Heart left ventricle (tissue), 16 donors: Measurements from ENCODE around the gene MKX. TPM values are rescaled to one million over a fixed set of nuclear protein-coding genes. Genes with fewer than 3 reads are reported as not detected.

ENCODE experiments used
- ATAC-seq, 4 donors: fragments of 200-7000 bp; cut with Tn5 transposase; one replicate each; pipeline ENCODE4 v1.9.1; 2020 to 2022; ENCODE audit warnings: moderate library complexity in 4 of 4, mild to moderate bottlenecking in 3 of 4, moderate number of reproducible peaks in 1 of 4
- DNase-seq, 5 donors: peaks; one replicate each; pipeline ENCODE4 v3.0.0-alpha.2; 2020
- H3K27ac ChIP-seq, 12 donors: fragments of 200-600 bp; sonication (generic) in 4 of 12; one replicate each; pipeline versions ENCODE4 v1.5.0 to v1.8.0; 2016 to 2022; ENCODE audit warnings: mild to moderate bottlenecking in 2 of 12
- H3K27me3 ChIP-seq, 9 donors: fragments of 200-600 bp; sonication (generic) in 2 of 9; one replicate each; pipeline versions ENCODE4 v1.5.1 to v1.8.0; 2016 to 2022; ENCODE audit warnings: mild to moderate bottlenecking in 3 of 9
- H3K36me3 ChIP-seq, 9 donors: fragments of 200-600 bp; sonication (generic) in 2 of 9; one replicate each; pipeline versions ENCODE4 v1.5.0 to v1.8.0; 2018 to 2022; ENCODE audit warnings: mild to moderate bottlenecking in 2 of 9
- H3K4me1 ChIP-seq, 12 donors: fragments of 200-600 bp; sonication (generic) in 4 of 12; one replicate each; pipeline versions ENCODE4 v1.5.0 to v1.8.0; 2016 to 2022; ENCODE audit warnings: mild to moderate bottlenecking in 3 of 12
- H3K4me3 ChIP-seq, 12 donors: fragments of 200-600 bp; sonication (generic) in 4 of 12; one replicate each; pipeline versions ENCODE4 v1.5.0 to v1.8.0; 2017 to 2022; ENCODE audit warnings: mild to moderate bottlenecking in 9 of 12, moderate library complexity in 4 of 12
- H3K9me3 ChIP-seq, 12 donors: fragments of 200-600 bp; sonication (generic) in 4 of 12; one replicate each; pipeline versions ENCODE4 v1.5.0 to v1.8.0; 2016 to 2022; ENCODE audit warnings: mild to moderate bottlenecking in 1 of 12
- POLR2A ChIP-seq, 2 donors: fragments of 450-650 bp; IDR thresholded peaks; one replicate each; pipeline ENCODE4 v1.6.1; 2017; ENCODE audit warnings: antibody characterized with exemption in 2 of 2, mild to moderate bottlenecking in 2 of 2, moderate library complexity in 2 of 2
- WGBS, 4 donors: extraction: QIAGEN DNeasy Blood & Tissue Kit in 2 of 4; methylation state at CpG; one replicate each; pipeline versions ENCODE4 v1.1.5 to v1.1.7; 2013 to 2018; 5-methylcytosine and 5-hydroxymethylcytosine counted together
- intact Hi-C, 10 donors: fragments of 100-400 bp; cut with DNase I; formaldehyde crosslinking; loops; one replicate each; pipeline versions ENCODE4 v1.11.1 to v1.14.2; 2022
- long read RNA-seq, 3 donors: library from polyadenylated mRNA; unstranded; transcript quantifications; one replicate each; pipeline ENCODE4 v2.0.0, GENCODE V29; 2020 to 2021
- polyA plus RNA-seq, 2 donors: library from polyadenylated mRNA; stranded (reverse); fragments of 200-250 nt; gene quantifications; one replicate each; pipeline ENCODE4 v1.2.3, GENCODE V29; 2013
- total RNA-seq, 9 donors: library from RNA; depleted of rRNA in 2 of 9; stranded (reverse); fragments of >200 nt in 2 of 9; fragmentation: NEBNext Ultra II Directional in 3 of 9; extraction: Animal tissue kit (Norgen Biotek cat#: 25700) in 3 of 9; gene quantifications; one replicate each; pipeline versions ENCODE4 v1.1.0 to v1.2.4, GENCODE V29; 2016 to 2023
- TF ChIP-seq, protein P1 (sequence below), 12 donors: fragments of 200-600 bp; sonication (generic) in 4 of 12; IDR thresholded peaks; one replicate each; pipeline versions ENCODE4 v1.5.0 to v1.8.0; 2018 to 2022; ENCODE audit warnings: antibody characterized with exemption in 12 of 12, mild to moderate bottlenecking in 5 of 12
- donor health status: ischemic (EF 13 %, LVEDD 7.1; RV severe dilation, severe dysfunction).
- donor health status: healthy with polysubstance abuse.
- donor health status: DM: no; HTN: yes; CAD: no.
- donor health status: DM: no; HTN: no; CAD: no.
- donor health status: ischemic (EF 25% LVEDD 6.9; RV normal size, moderate dysfunction).
- donor health status: ischemic (EF 25% LVEDD 5.7; RV mildly dilated, moderate dysfunction).
- donor health status: healthy.
- donor health status: DM: yes; HTN: yes; CAD: no.
- donor health status: ischemic (EF 35%, LVEDD 5.7; RV mildly dilated, moderate dysfunction).
- donor health status: nonischemic (EF 11% LVEDD 7.7; RV severe dilation, severe dysfunction).
- donor health status: DM: yes; HTN: yes; CAD: no.
- donor health status: PGD.
- donor health status: ischemic (EF 29% LVEDD 5.4; RV normal size, mild dysfunction).
- donor health status: nonischemic (EF 23%, LVEDD 6.1; RV moderate dilation, normal function).

Gene MKX, protein sequence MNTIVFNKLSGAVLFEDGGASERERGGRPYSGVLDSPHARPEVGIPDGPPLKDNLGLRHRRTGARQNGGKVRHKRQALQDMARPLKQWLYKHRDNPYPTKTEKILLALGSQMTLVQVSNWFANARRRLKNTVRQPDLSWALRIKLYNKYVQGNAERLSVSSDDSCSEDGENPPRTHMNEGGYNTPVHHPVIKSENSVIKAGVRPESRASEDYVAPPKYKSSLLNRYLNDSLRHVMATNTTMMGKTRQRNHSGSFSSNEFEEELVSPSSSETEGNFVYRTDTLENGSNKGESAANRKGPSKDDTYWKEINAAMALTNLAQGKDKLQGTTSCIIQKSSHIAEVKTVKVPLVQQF
- 1 to 10 TPM in 1 of 9 donors, under 1 TPM in 5, not detected in 3; 0.20 to 1.5 (median 0.60) TPM for total RNA-seq
- under 1 TPM in 1 of 2 donors, not detected in 1; 0.06 TPM for polyA plus RNA-seq
- long read RNA-seq, donor 1 = 0 reads
- long read RNA-seq, donor 2 = 0 reads
- long read RNA-seq, donor 3 = 0 reads

DNA sequence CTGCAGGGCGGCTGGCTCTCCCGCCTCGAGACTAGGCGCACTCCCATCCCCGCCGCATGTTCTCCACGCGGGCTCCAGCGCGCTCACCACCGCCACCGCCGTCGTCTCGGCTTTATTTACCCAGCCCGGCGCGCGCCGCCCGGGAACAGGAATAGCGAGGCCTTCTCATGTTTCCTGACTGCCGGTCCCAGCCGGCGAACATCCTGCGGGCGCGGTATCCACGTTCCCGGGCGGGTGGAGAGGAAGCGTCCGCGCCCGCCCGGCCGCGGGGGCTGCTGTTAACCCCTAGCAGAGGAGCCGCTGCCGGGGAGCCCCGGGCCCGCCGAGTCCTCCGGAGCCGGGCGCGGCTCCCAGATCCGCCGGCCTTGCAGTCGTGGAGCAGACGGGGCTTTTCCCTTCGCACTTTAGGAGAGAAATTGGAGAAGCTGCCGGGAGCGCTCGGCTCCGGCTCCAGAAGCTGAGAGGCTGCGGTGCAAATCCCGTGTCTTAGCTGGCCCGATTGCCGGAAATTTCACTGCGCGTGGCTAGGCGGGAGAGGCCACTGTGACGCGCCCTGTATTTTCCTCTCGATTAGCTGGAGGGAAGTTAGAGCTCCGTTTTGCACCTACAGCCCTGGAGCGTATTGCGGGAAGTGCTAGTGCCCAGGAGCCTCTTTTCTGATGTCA, at the start of gene MKX:
MKX (minus strand) TSS at position 88 of the 665 bp plus-strand sequence. CDS start 2,404 bp downstream, outside the sequence.
- Histone ChIP-seq H3K36me3 (no peaks in the 10 kb centered on the region), H3K4me1 (peaks cover 0 to 59% (median 38%) of the 10 kb centered on the region in 12 donors), H3K27me3 (peaks cover 28 to 99% (median 64%) of the 10 kb centered on the region in 9 donors), H3K9me3 (no peaks in the 10 kb centered on the region), H3K4me3 (peak within 1 kb of the TSS; percentile 7 to 77 (median 66)), H3K27ac (peak within 1 kb of the TSS in 1 of 12 donors; percentile 95)
- WGBS, 4 donors = 0 to 1% (median 1%) methylated on average over 16 to 69 of the region's 69 CpGs
- intact Hi-C loops = loop anchor here in 5 of 10 donors (10.0 kb wide), 2 partner anchors 429 to 499 kb away; no protein-coding TSS in a partner anchor
- no peak for TF ChIP-seq POLR2A (IDR thresholded peaks at IDR 0.05)
- DNase-seq = peak in 4 of 5 donors; percentile 20 to 65 (median 34)
- ATAC-seq = no peak

DNA sequence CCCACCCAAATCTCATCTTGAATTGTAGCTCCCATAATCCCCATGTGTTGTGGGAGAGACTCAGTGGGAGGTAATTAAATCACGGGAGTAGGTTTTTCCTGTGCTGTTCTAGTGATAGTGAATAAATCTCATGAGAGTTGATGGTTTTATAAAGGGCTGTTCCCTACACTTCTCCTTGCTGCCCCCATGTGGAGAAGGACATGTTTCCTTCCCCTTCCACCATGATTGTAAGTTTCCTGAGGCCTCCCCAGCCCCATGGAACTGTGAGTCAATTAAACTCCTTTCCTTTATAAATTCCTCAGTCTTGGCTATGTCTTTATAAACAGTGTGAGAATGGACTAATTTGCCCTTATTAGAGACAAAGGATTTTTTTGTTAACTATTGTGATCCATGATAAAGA, 48.5 kb upstream of the MKX start:
- 14 to 39% (median 27%) methylated on average over 1 of the region's 1 CpG for WGBS, 4 donors

DNA sequence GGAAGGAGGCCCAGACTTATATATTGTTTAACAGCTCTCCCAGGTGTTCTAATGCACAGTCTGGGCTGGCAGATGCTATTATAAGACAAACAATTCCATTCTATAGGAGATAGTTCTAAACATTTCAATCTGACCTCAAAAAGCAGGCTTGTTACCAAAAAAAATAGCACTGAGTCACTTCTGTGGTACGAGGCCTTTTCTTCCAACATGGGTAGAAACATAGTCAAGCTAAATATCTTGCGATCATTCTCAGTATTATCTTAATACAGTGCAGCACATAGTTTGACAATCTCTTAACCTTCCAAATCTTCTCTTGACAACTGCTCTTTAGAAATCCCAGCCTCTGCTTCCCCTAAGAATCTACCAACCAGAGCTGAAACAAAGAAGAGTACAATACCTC, 46.6 kb upstream of the MKX start:
- intact Hi-C loops = no loop called here
- TF ChIP-seq POLR2A (IDR thresholded peaks at IDR 0.05) = no peak
- TF ChIP-seq, protein P1, sequence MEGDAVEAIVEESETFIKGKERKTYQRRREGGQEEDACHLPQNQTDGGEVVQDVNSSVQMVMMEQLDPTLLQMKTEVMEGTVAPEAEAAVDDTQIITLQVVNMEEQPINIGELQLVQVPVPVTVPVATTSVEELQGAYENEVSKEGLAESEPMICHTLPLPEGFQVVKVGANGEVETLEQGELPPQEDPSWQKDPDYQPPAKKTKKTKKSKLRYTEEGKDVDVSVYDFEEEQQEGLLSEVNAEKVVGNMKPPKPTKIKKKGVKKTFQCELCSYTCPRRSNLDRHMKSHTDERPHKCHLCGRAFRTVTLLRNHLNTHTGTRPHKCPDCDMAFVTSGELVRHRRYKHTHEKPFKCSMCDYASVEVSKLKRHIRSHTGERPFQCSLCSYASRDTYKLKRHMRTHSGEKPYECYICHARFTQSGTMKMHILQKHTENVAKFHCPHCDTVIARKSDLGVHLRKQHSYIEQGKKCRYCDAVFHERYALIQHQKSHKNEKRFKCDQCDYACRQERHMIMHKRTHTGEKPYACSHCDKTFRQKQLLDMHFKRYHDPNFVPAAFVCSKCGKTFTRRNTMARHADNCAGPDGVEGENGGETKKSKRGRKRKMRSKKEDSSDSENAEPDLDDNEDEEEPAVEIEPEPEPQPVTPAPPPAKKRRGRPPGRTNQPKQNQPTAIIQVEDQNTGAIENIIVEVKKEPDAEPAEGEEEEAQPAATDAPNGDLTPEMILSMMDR (IDR thresholded peaks at IDR 0.05) = no peak
- Histone ChIP-seq H3K4me3 (no peak overlapping the region), H3K27me3 (peaks cover 0 to 2% (median 0%) of the 10 kb centered on the region in 9 donors), H3K9me3 (no peaks in the 10 kb centered on the region), H3K27ac (no peak overlapping the region), H3K36me3 (no peaks in the 10 kb centered on the region), H3K4me1 (no peaks in the 10 kb centered on the region)
- DNase-seq (no peak), ATAC-seq (no peak)
- 78 to 80% (median 79%) methylated on average over 2 of the region's 2 CpGs for WGBS, 4 donors

More for the DNA sequence above, 48.5 kb upstream of the MKX start:
- H3K36me3 ChIP-seq = no peaks in the 10 kb centered on the region
- peaks cover 0 to 6% (median 0%) of the 10 kb centered on the region in 9 donors for H3K27me3 ChIP-seq
- intact Hi-C loops = no loop called here
- TF ChIP-seq, protein P1 (IDR thresholded peaks at IDR 0.05) = peak in 1 of 12 donors; percentile 8
- TF ChIP-seq POLR2A (IDR thresholded peaks at IDR 0.05) = no peak
- ATAC-seq (no peak), DNase-seq (no peak)
- no peak overlapping the region for H3K4me3 ChIP-seq
- no peak overlapping the region for H3K27ac ChIP-seq
- no peaks in the 10 kb centered on the region for H3K9me3 ChIP-seq
- no peaks in the 10 kb centered on the region for H3K4me1 ChIP-seq

DNA sequence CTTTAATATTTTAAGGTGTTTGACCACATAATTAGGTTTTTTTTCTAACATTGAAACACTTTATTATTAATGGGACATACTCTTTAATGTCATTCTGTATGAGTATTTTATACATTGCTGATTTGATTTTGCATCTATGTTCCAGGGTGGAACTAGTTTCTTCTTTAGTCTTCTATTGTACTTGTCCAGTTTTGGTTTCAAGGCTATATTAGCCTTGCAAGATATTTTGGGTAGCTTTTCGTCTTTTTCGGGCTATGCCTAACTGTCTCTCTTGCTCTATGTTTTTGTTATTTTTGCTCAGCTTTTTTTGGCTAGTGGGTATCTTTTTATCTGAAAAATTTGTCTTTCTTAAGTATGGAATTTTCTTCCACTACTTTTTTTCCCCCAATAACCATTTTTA, 38.7 kb upstream of the MKX start:
- no peak overlapping the region for H3K27ac ChIP-seq
- H3K36me3 ChIP-seq = no peaks in the 10 kb centered on the region
- DNase-seq = no peak
- TF ChIP-seq, protein P1 (IDR thresholded peaks at IDR 0.05) = no peak
- no peak for TF ChIP-seq POLR2A (IDR thresholded peaks at IDR 0.05)
- H3K27me3 ChIP-seq = peaks cover 0 to 2% (median 0%) of the 10 kb centered on the region in 9 donors
- ATAC-seq = no peak
- no peaks in the 10 kb centered on the region for H3K4me1 ChIP-seq
- peaks cover 0 to 8% (median 0%) of the 10 kb centered on the region in 12 donors for H3K9me3 ChIP-seq
- intact Hi-C loops = no loop called here
- 77 to 88% (median 84%) methylated on average over 2 of the region's 2 CpGs for WGBS, 4 donors
- H3K4me3 ChIP-seq = no peak overlapping the region
